Small intestine (tissue), 7 donors: ENCODE data around the gene MEIOSIN. TPM values are rescaled to one million over a fixed set of nuclear protein-coding genes. Genes with fewer than 3 reads are reported as not detected.

Source experiments
- DNase-seq, 2 donors: peaks; one replicate each; pipeline versions ENCODE4 v3.0.0 to v3.0.0-alpha.2; 2013
- FAIRE-seq: peaks from 2 replicates; lab custom pipeline; 2012; peaks lifted over from hg19 to GRCh38; lab: Jason Lieb, UNC
- H3K27ac ChIP-seq, 3 donors: one replicate each; pipeline ENCODE4 v1.5.1; 2013; ENCODE audit warnings: low read length in 2 of 3, mild to moderate bottlenecking in 2 of 3, control low read depth in 1 of 3, inconsistent platforms in 1 of 3, low read depth in 1 of 3, moderate library complexity in 1 of 3
- H3K27me3 ChIP-seq, 3 donors: one replicate each; pipeline ENCODE4 v1.6.1; 2013; ENCODE audit warnings: low read length in 3 of 3, inconsistent platforms in 1 of 3; ENCODE audit not compliant: control insufficient read depth in 3 of 3, insufficient read depth in 3 of 3
- H3K36me3 ChIP-seq, 3 donors: one replicate each; pipeline ENCODE4 v1.6.1; 2013; ENCODE audit warnings: low read length in 3 of 3, inconsistent platforms in 1 of 3, low read depth in 1 of 3, mild to moderate bottlenecking in 1 of 3, moderate library complexity in 1 of 3; ENCODE audit not compliant: control insufficient read depth in 3 of 3, insufficient read depth in 2 of 3
- H3K4me1 ChIP-seq, 3 donors: one replicate each; pipeline ENCODE4 v1.6.1; 2013; ENCODE audit warnings: low read length in 2 of 3, inconsistent platforms in 1 of 3, low read depth in 1 of 3, mild to moderate bottlenecking in 1 of 3, moderate library complexity in 1 of 3; ENCODE audit not compliant: control insufficient read depth in 3 of 3, insufficient read depth in 2 of 3
- H3K4me3 ChIP-seq, 3 donors: one replicate each; pipeline ENCODE4 v1.5.1; 2013; ENCODE audit warnings: low read length in 3 of 3, control low read depth in 1 of 3, inconsistent platforms in 1 of 3, low read depth in 1 of 3, mild to moderate bottlenecking in 1 of 3, moderate library complexity in 1 of 3
- H3K9me3 ChIP-seq, 2 donors: one replicate each; pipeline ENCODE4 v1.6.1; 2013; ENCODE audit warnings: low read depth in 1 of 2, low read length in 1 of 2; ENCODE audit not compliant: control insufficient read depth in 2 of 2, insufficient read depth in 1 of 2
- WGBS, 3 donors: extraction: QIAGEN DNeasy Blood & Tissue Kit; methylation state at CpG; one replicate each; pipeline ENCODE4 v1.1.7; 2013; 5-methylcytosine and 5-hydroxymethylcytosine counted together
- polyA plus RNA-seq, 4 donors: library from polyadenylated mRNA; stranded (reverse) in 3 of 4; unstranded in 1 of 4; fragments of 200-250 nt in 3 of 4; fragments of 120-200 nt in 1 of 4; gene quantifications; one replicate each; pipeline versions ENCODE4 v1.2.1 to v1.2.3, GENCODE V29; 2013
- donor health status: healthy with polysubstance abuse.
- donor health status: control.
- donor health status: control.
- donor health status: Bipolar disorder and iron deficiency.
- donor health status: healthy.

MEIOSIN gene
- polyA plus RNA-seq, 4 donors = not detected

DNA sequence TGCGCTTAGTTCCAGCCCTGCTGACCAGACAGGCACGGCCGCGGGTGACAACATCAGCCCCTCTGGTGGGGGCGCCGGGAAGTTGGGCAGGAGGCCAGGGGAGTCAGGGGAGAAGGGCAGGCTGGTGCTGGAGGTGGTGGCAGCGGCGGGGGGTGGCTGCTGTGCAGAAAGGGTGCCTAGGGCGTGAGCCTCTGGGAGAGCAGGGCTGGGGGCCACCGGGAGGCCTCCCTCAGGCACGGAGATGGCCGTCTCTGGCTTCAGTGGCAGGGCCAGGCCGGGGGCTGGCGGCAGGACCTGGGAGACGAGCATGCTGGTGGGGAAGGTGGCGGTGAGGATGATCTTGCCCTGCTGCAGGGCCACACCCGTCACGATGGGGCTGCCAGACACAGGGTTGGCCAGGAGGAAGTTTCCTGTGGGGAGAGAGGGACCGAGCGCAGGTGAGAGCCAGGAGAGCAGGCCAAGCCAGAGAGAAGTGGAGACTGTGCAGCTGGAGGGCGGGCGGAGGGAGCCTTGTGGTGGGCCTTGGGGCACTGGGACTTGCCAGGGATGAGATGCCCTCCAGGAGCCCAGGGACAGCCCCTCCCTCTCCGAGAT, 32.6 kb downstream of the MEIOSIN start:
- no peak overlapping the region for H3K4me3 ChIP-seq
- FAIRE-seq (no peak), DNase-seq (no peak)
- H3K36me3 ChIP-seq = peaks cover 0 to 12% (median 0%) of the 10 kb centered on the region in 3 donors
- H3K27me3 ChIP-seq = peaks cover 0 to 14% (median 2%) of the 10 kb centered on the region in 3 donors
- no peak overlapping the region for H3K27ac ChIP-seq
- 77 to 81% (median 79%) methylated on average over 18 to 23 of the region's 23 CpGs for WGBS, 3 donors
- peaks cover 0 to 32% (median 0%) of the 10 kb centered on the region in 3 donors for H3K4me1 ChIP-seq
- no peaks in the 10 kb centered on the region for H3K9me3 ChIP-seq

DNA sequence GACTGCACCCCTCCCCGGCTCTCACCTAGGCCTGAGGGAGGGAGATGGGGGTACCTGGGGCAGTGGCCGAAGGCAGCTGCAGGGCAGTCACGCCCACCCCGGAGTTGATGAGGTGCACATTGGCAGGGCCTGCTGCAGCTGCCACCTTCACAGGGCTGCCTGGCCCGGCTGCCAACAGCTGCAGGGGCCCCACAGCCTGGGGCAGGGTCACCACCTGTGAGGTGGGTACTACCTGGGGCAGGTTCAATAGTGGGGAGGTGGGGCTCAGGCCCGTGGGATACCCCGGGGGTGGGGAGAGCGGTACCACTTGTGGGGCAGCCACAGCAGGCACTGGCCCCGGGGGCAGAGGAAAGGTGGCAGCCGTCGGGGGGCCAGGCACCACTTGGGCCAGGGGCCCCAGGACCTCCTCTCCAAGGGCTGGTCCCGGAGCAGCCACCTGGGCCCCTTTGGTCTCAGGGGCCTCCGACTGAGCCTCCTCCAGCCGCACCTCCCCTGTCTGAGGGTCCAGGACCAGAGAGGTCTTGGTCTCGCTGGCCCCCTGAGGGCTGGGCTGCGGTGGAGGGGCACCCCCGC, 33.1 kb downstream of the MEIOSIN start:
- H3K27me3 ChIP-seq = peaks cover 0 to 14% (median 2%) of the 10 kb centered on the region in 3 donors
- WGBS, 3 donors = 59 to 64% (median 63%) methylated on average over 15 to 17 of the region's 17 CpGs
- no peak for FAIRE-seq
- no peaks in the 10 kb centered on the region for H3K9me3 ChIP-seq
- H3K4me3 ChIP-seq = peak overlapping the region in 1 of 3 donors; percentile 73
- peak overlapping the region in 2 of 3 donors; percentile 84 to 90 for H3K27ac ChIP-seq
- peaks cover 0 to 17% (median 0%) of the 10 kb centered on the region in 3 donors for H3K36me3 ChIP-seq
- no peak for DNase-seq
- H3K4me1 ChIP-seq = peaks cover 0 to 38% (median 0%) of the 10 kb centered on the region in 3 donors

DNA sequence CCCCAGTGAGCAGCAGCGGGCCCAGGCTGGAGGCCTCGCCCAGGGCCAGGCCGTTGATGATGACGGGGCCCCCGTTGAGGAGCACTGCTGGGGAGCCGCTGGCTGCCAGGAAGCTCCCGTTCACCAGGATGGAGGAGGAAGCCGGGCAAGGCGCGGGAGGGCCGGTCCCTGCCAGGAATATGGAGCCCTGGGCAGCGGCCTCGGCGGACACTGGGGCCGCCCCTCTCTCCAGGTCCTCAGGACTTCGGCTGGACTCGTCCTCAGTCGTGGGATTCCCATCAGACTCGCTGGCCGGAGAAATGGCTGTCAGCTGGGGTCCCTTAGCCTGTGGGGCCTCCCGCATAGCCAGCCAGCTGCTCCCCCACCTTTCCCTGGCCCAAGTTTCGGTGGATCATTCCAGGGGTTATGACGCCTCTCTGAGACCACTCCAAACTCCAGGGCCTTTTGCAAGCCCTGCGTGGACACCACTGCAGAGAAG, 33.7 kb downstream of the MEIOSIN start:
- peaks cover 0 to 39% (median 2%) of the 10 kb centered on the region in 3 donors for H3K4me1 ChIP-seq
- DNase-seq = no peak
- H3K27me3 ChIP-seq = peaks cover 0 to 14% (median 2%) of the 10 kb centered on the region in 3 donors

DNA sequence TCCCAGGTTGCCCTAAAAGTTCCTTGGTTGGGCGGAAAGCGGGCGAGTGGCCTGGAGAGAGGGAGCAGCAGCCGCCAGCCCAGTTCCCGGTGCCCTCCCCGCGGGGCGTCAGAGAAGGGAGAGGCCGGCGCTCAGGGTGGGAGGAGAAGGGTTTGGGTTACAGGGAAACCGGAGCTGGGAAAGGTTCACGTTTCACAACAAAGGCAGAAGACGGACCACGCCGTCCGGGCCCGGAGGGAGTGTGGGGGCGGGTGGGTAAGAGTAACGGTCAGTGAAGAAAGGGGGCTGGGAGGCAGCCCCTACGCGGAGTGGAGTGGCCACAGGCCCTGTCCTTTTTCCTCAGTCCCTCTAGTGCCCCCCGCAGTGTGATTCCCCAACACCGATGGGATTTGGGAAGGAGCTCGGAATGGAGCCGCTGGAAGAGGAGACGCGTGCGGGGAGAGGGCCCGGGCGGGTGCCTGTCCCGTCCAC, 34.2 kb downstream of the MEIOSIN start:
- Histone ChIP-seq H3K36me3 (peaks cover 0 to 27% (median 0%) of the 10 kb centered on the region in 3 donors), H3K27me3 (peaks cover 0 to 14% (median 2%) of the 10 kb centered on the region in 3 donors), H3K27ac (peak overlapping the region in 2 of 3 donors; percentile 84 to 90), H3K4me1 (peaks cover 0 to 45% (median 5%) of the 10 kb centered on the region in 3 donors), H3K9me3 (no peaks in the 10 kb centered on the region), H3K4me3 (peak overlapping the region; percentile 63 to 73 (median 68))
- FAIRE-seq (no peak), DNase-seq (peak; percentile 32 to 76)
- 11 to 16% (median 11%) methylated on average over 22 to 31 of the region's 31 CpGs for WGBS, 3 donors

More for the DNA sequence above, 33.7 kb downstream of the MEIOSIN start:
- Histone ChIP-seq H3K27ac (peak overlapping the region in 2 of 3 donors; percentile 84 to 90), H3K9me3 (no peaks in the 10 kb centered on the region), H3K36me3 (peaks cover 0 to 22% (median 0%) of the 10 kb centered on the region in 3 donors), H3K4me3 (peak overlapping the region in 2 of 3 donors; percentile 68 to 73)
- WGBS, 3 donors = 25 to 36% (median 34%) methylated on average over 22 to 24 of the region's 24 CpGs
- no peak for FAIRE-seq

DNA sequence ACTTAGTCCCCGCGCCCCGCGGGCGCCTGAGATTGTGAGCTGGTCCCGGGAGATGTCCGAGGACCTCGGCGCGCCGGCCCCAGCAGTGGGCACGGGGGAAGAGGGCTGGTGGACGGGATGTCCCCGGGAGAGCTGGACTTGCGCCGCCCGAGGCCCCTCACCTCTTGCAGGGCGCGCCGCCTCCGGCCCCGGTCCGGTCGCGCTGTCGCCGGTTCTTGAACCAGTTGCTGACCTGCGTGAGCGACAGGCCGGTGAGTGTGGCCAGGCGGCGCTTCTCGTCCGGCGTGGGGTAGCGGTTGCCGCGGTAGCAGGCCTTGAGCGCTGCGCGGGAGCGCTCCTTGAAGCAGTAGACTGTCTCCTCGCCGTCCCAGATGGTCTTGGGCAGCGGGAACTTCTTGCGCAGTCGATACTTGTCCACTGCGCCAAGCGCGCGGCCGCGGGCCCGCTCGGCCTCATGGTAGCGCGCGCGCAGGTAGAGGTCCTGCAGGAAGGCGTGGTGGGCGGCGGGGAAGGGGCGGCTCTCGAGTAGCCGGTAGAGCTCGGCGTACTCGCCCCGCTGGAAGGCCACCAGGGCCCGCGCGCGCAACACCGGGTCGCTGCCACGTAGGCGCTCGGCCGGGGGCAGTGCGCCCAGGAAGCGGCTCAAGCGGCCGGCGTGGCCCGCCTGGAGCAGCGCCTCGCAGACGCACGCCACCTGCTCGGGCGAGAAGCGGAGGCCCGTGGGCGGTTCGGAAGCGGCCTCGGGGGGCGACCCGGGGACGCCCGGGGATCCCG, 34.8 kb downstream of the MEIOSIN start:
- Histone ChIP-seq H3K27ac (peak overlapping the region; percentile 32 to 90 (median 84)), H3K36me3 (peaks cover 0 to 34% (median 0%) of the 10 kb centered on the region in 3 donors), H3K4me3 (peak overlapping the region; percentile 63 to 73 (median 68)), H3K4me1 (peaks cover 1 to 51% (median 11%) of the 10 kb centered on the region in 3 donors), H3K9me3 (no peaks in the 10 kb centered on the region), H3K27me3 (peaks cover 0 to 14% (median 2%) of the 10 kb centered on the region in 3 donors)
- no peak for FAIRE-seq
- DNase-seq = peak; percentile 39 to 80
- WGBS, 3 donors = 0 to 2% (median 1%) methylated on average over 84 to 102 of the region's 102 CpGs

DNA sequence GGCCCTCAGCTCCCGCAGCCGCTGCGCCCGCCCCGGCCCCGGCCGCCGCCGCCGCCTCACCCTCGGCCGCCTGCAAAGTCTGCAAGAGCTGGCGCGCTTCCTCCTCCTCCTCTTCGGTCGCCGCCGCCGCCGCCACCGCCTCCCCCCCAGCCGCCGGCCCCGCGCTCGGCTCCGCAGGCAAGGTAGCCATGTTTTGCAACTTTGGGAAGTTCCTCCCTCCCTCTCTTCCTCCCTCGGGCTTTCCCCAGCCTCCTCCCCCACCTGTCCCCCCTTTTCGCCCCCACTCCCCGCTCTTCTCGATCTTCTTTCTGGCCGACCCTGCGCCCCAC, 35.4 kb downstream of the MEIOSIN start:
- peak in 1 of 2 donors; percentile 16 for DNase-seq

DNA sequence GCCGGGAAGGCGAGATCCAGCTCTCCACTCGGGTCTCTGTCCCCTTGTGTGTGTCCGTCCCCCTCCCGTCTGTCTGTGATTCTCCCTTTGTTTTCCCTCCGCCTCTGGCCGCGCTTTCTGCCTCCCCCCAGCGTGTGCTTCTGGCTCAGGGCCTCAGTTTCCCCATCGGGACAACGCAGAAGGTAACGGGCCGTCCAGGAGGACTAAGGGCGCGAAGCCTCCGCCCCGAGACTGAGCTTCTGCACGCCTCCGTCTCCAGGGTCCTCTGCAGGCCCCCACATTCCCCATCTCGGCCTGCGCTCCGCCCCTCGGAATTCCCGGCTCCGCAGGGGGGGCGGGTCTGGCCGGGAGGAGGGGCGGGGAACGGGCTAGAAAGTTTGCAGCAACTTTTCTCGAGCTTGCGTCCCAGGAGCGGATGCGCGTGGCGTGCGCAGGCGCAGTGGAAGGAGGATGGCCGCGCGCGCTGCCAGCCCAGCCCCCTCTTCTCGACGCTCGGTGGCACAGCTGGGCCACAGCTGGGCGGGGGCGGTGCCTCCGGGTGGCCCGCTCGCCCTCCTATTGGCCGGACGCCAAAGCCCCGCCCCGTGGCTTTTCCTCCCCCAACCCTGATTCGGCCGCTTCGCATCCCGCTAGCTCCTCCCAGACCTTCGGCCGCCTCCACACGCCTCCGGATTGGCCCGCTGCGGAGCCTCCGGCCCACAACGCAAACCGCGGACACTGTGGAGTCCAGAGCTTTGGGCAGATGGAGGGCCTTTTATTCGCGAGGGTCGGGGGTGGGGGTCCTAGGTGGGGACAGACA, 35.9 kb downstream of the MEIOSIN start, which contains the start of gene SIX5:
TSS of gene SIX5 (minus strand) at position 269 of the 799 bp plus-strand sequence. CDS start 408 bp downstream, outside the sequence.
- peaks cover 3 to 53% (median 11%) of the 10 kb centered on the region in 3 donors for H3K4me1 ChIP-seq
- H3K4me3 ChIP-seq = peak within 1 kb of the TSS; percentile 63 to 77 (median 68)
- DNase-seq (peak; percentile 97 to 99), FAIRE-seq (no peak)
- 0 to 1% (median 0%) methylated on average over 57 to 70 of the region's 70 CpGs for WGBS, 3 donors
- H3K27me3 ChIP-seq = peaks cover 0 to 7% (median 0%) of the 10 kb centered on the region in 3 donors
- peaks cover 0 to 41% (median 0%) of the 10 kb centered on the region in 3 donors for H3K36me3 ChIP-seq
- H3K27ac ChIP-seq = peak within 1 kb of the TSS; percentile 64 to 96 (median 95)
- H3K9me3 ChIP-seq = no peaks in the 10 kb centered on the region

More for the DNA sequence above, 35.4 kb downstream of the MEIOSIN start:
- H3K27me3 ChIP-seq = peaks cover 0 to 13% (median 2%) of the 10 kb centered on the region in 3 donors
- 0 to 2% (median 0%) methylated on average over 6 to 33 of the region's 33 CpGs for WGBS, 3 donors
- H3K4me1 ChIP-seq = peaks cover 3 to 55% (median 11%) of the 10 kb centered on the region in 3 donors
- FAIRE-seq = no peak
- H3K27ac ChIP-seq = peak overlapping the region; percentile 32 to 94 (median 92)
- H3K4me3 ChIP-seq = peak overlapping the region; percentile 63 to 77 (median 68)
- no peaks in the 10 kb centered on the region for H3K9me3 ChIP-seq
- peaks cover 0 to 37% (median 0%) of the 10 kb centered on the region in 3 donors for H3K36me3 ChIP-seq
